Measurements from ENCODE around the gene ARL3.
"Not testable (repeated sequence)": the region's sequence is repeated elsewhere in the genome, so short reads cannot be mapped to it uniquely, and the experiment has no call there.

ARL3 gene

GRCh38 chr10:102720337-102720736 is 6.1 kb upstream of the ARL3 start:
- ATAC-seq, result no peak
- TF ChIP-seq ISL1 (CRISPR knock-in tag; IDR thresholded peaks at IDR 0.05), result no peak
- TF ChIP-seq PATZ1 (CRISPR knock-in tag; IDR thresholded peaks at IDR 0.05; ENCODE audit: borderline replicate concordance), result no peak
- no peak for TF ChIP-seq ZNF70 (CRISPR knock-in tag; IDR thresholded peaks at IDR 0.05)
- TF ChIP-seq ZFP30 (CRISPR knock-in tag; IDR thresholded peaks at IDR 0.05), result no peak
- TF ChIP-seq ESRRG (CRISPR knock-in tag; IDR thresholded peaks at IDR 0.05), result no peak
- no peak for TF ChIP-seq RARB (CRISPR knock-in tag; IDR thresholded peaks at IDR 0.05)
- no peak for TF ChIP-seq POU6F1 (CRISPR knock-in tag; IDR thresholded peaks at IDR 0.05; ENCODE audit: borderline replicate concordance, low read depth)
- no peak for TF ChIP-seq GLIS3 (CRISPR knock-in tag; IDR thresholded peaks at IDR 0.05)
- TF ChIP-seq OSR1 (CRISPR knock-in tag; IDR thresholded peaks at IDR 0.05), result no peak
- no peak for TF ChIP-seq TCF4 (CRISPR knock-in tag; IDR thresholded peaks at IDR 0.05; ENCODE audit: borderline replicate concordance)
- TF ChIP-seq CREB5 (CRISPR knock-in tag; IDR thresholded peaks at IDR 0.05; ENCODE audit: low read depth), result no peak
- no peak for TF ChIP-seq ZFP3 (CRISPR knock-in tag; IDR thresholded peaks at IDR 0.05)
- no peak for TF ChIP-seq PPARA (CRISPR knock-in tag; IDR thresholded peaks at IDR 0.05; ENCODE audit: borderline replicate concordance)

- TF ChIP-seq CREB5 (CRISPR knock-in tag; IDR thresholded peaks at IDR 0.05; ENCODE audit: low read depth), result no peak
- no peak for TF ChIP-seq ARNTL (CRISPR knock-in tag; IDR thresholded peaks at IDR 0.05; ENCODE audit: borderline replicate concordance, low read depth)
- TF ChIP-seq CSDC2 (CRISPR knock-in tag; IDR thresholded peaks at IDR 0.05), result no peak
- no peak for TF ChIP-seq PPARA (CRISPR knock-in tag; IDR thresholded peaks at IDR 0.05; ENCODE audit: borderline replicate concordance)
- no peak for TF ChIP-seq TCF4 (CRISPR knock-in tag; IDR thresholded peaks at IDR 0.05; ENCODE audit: borderline replicate concordance)
- TF ChIP-seq ZFP30 (CRISPR knock-in tag; IDR thresholded peaks at IDR 0.05), result no peak
- no peak for TF ChIP-seq PATZ1 (CRISPR knock-in tag; IDR thresholded peaks at IDR 0.05; ENCODE audit: borderline replicate concordance)
- no peak for TF ChIP-seq ESRRG (CRISPR knock-in tag; IDR thresholded peaks at IDR 0.05)
- TF ChIP-seq ZNF70 (CRISPR knock-in tag; IDR thresholded peaks at IDR 0.05), result no peak
- TF ChIP-seq TOX (CRISPR knock-in tag; IDR thresholded peaks at IDR 0.05; ENCODE audit: borderline replicate concordance), result no peak
- TF ChIP-seq OSR1 (CRISPR knock-in tag; IDR thresholded peaks at IDR 0.05), result no peak
- ATAC-seq, result no peak
Observed at GRCh38 chr10:102718220-102718619, 4.0 kb upstream of the ARL3 start.

GRCh38 chr10:102716900-102717565 is 2.8 kb upstream of the ARL3 start:
- ATAC-seq, result not testable (repeated sequence)

GRCh38 chr10:102715880-102716279 is 1.7 kb upstream of the ARL3 start:
- TF ChIP-seq ISL1 (CRISPR knock-in tag; IDR thresholded peaks at IDR 0.05), result no peak
- TF ChIP-seq PATZ1 (CRISPR knock-in tag; IDR thresholded peaks at IDR 0.05; ENCODE audit: borderline replicate concordance), result no peak
- TF ChIP-seq PPARA (CRISPR knock-in tag; IDR thresholded peaks at IDR 0.05; ENCODE audit: borderline replicate concordance), result no peak
- no peak for TF ChIP-seq ZNF8 (CRISPR knock-in tag; IDR thresholded peaks at IDR 0.05)
- no peak for TF ChIP-seq RARB (CRISPR knock-in tag; IDR thresholded peaks at IDR 0.05)
- TF ChIP-seq CREB5 (CRISPR knock-in tag; IDR thresholded peaks at IDR 0.05; ENCODE audit: low read depth), result no peak
- TF ChIP-seq CSDC2 (CRISPR knock-in tag; IDR thresholded peaks at IDR 0.05), result no peak
- no peak for TF ChIP-seq ARNTL (CRISPR knock-in tag; IDR thresholded peaks at IDR 0.05; ENCODE audit: borderline replicate concordance, low read depth)
- no peak for TF ChIP-seq ZFP30 (CRISPR knock-in tag; IDR thresholded peaks at IDR 0.05)
- no peak for TF ChIP-seq CSRNP3 (CRISPR knock-in tag; IDR thresholded peaks at IDR 0.05)
- TF ChIP-seq ZFP3 (CRISPR knock-in tag; IDR thresholded peaks at IDR 0.05), result no peak
- TF ChIP-seq GLIS3 (CRISPR knock-in tag; IDR thresholded peaks at IDR 0.05), result no peak
- no peak for TF ChIP-seq BACH2 (CRISPR knock-in tag; IDR thresholded peaks at IDR 0.05; ENCODE audit: borderline replicate concordance)
- no peak for TF ChIP-seq ZC3H10 (CRISPR knock-in tag; IDR thresholded peaks at IDR 0.05)
- ATAC-seq, result no peak

All from SK-N-SH treated with all-trans-retinoic acid at 6 μM for 48 hours (cell line).